ENCODE measurements around the gene IL25. TPM values are rescaled to one million over a fixed set of nuclear protein-coding genes. Genes with fewer than 3 reads are reported as not detected.

IL25 gene
- total and polyA plus RNA-seq, 2 experiments from 2014 or later, result not detected

DNA sequence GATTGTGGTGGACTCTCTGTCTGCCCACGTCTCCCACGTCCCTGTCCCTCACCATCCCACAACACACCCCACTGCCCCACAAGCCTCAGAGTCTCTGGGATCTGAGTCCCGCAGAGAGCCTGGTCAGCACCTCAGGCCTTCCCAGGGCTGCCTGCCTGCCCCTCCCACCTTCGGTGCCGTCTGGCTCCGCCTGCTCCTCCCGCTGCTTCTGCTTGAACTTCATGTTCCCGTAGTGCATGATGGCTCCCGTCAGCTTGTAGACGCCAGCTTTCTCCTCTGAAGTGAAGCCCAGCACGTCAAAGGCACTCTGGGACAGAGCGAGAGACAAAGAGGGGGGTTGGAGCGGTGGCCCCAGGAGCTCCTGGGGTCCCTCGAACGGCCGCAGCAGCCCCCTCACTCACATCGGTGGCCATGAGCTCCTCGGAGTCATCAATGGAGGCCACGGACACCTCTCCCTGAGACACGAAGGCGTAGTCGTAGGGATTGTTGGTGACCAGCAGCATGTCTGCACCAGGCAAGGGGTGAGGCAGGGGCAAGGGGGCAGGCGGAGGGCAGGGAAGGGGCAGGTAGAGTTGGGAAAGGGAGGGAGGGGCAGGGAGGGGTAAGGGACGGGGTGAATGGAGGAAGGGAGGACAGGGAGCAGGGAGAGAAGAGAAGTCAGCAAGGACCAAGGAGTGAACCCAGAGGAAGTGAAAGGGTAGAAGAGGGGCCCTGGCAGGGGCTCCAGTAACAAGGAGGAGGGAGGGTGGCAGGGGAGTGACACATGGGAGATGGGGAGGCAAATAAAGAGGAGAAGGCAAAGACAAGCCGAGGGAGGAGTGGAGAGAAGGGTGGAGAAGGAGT lies 29.9 kb downstream of the IL25 start:
- Histone ChIP-seq H3K4me1 (ENCODE audit: insufficient read depth) (no peaks in the 10 kb centered on the region), H3K9me3 (ENCODE audit: low read depth) (no peaks in the 10 kb centered on the region), H3K27me3 (replicated peaks; ENCODE audit: insufficient read depth) (peaks cover 13% of the 10 kb centered on the region), H3K4me2 (ENCODE audit: unreplicated experiment) (no peak overlapping the region), H3K36me3 (ENCODE audit: low read depth) (no peaks in the 10 kb centered on the region), H3F3A (ENCODE audit: insufficient read depth) (no peaks in the 10 kb centered on the region), H3K27ac (no peak overlapping the region), H2AFZ (no peak overlapping the region), H3K79me2 (ENCODE audit: insufficient read depth) (no peaks in the 10 kb centered on the region), H3K4me3 (no peak overlapping the region), H3K9ac (no peak overlapping the region), H4K20me1 (ENCODE audit: insufficient read depth) (no peaks in the 10 kb centered on the region), H3K9me2 (ENCODE audit: insufficient read depth) (no peaks in the 10 kb centered on the region)
- in situ Hi-C loops (cut with MboI), result no loop called here
- WGBS, 2 experiments (ENCODE audit: low coverage in 1 of 2, low lambda C conversion rate in 2 of 2, missing lambda C conversion rate in 2 of 2), result 18 to 27% methylated on average over 24 to 25 of the region's 25 CpGs
- peak; percentile 13 for DNase-seq
- TF ChIP-seq EZH2phosphoT487 (IDR thresholded peaks at IDR 0.05; ENCODE audit: insufficient read depth, low read depth) (no peak), EZH2 (IDR thresholded peaks at IDR 0.05; ENCODE audit: insufficient read depth, poor library complexity, severe bottlenecking) (no peak)

DNA sequence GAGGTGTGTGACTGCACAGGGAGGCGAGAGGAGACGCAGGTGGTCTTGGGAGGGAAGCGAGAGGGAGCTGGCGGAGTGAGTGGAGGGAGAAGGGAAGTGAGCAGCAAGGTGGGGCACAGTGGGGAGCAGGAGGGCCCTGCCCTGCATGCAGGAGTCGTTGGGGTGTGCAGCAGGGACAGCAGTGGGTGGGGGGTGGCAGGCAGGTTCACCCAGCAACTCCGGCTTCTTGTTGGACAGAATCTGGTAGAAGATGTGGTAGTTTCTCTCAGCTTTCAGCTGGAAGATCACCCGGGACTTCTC lies 30.5 kb downstream of the IL25 start:
- TF ChIP-seq EZH2 (IDR thresholded peaks at IDR 0.05; ENCODE audit: insufficient read depth, poor library complexity, severe bottlenecking) (no peak), EZH2phosphoT487 (IDR thresholded peaks at IDR 0.05; ENCODE audit: insufficient read depth, low read depth) (no peak)
- H3K4me1 ChIP-seq (ENCODE audit: insufficient read depth), result no peaks in the 10 kb centered on the region
- in situ Hi-C loops (cut with MboI), result no loop called here
- H3K9ac ChIP-seq, result no peak overlapping the region
- H3K4me3 ChIP-seq, result no peak overlapping the region
- no peak overlapping the region for H2AFZ ChIP-seq
- 46 to 47% methylated on average over 5 to 7 of the region's 7 CpGs for WGBS, 2 experiments (ENCODE audit: low coverage in 1 of 2, low lambda C conversion rate in 2 of 2, missing lambda C conversion rate in 2 of 2)
- DNase-seq, result no peak
- no peaks in the 10 kb centered on the region for H3K9me2 ChIP-seq (ENCODE audit: insufficient read depth)
- no peaks in the 10 kb centered on the region for H3K9me3 ChIP-seq (ENCODE audit: low read depth)
- H3K27ac ChIP-seq, result no peak overlapping the region
- H4K20me1 ChIP-seq (ENCODE audit: insufficient read depth), result no peaks in the 10 kb centered on the region
- no peak overlapping the region for H3K4me2 ChIP-seq (ENCODE audit: unreplicated experiment)
- no peaks in the 10 kb centered on the region for H3K79me2 ChIP-seq (ENCODE audit: insufficient read depth)
- H3K36me3 ChIP-seq (ENCODE audit: low read depth), result no peaks in the 10 kb centered on the region
- H3K27me3 ChIP-seq (replicated peaks; ENCODE audit: insufficient read depth), result peaks cover 13% of the 10 kb centered on the region
- no peaks in the 10 kb centered on the region for H3F3A ChIP-seq (ENCODE audit: insufficient read depth)

DNA sequence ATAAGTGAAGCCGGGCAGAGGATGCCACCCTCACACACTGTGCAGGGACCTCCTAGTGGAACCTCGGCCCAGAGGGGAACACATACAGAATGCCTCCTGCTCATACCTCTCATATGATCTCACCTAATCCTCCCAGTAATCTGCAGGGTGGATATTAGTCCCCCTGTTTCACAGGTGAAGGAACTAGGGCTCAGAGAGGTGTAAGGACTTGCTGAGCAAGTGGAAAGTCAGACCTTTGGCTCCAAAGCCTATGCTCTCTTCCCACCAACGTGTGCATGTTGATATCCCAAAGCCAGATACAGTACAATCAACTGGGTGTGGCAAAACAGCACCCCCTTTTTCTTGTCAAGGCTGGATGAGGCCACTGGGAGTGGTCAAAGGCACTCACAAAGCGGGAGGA lies 31.3 kb downstream of the IL25 start:
- H3F3A ChIP-seq (ENCODE audit: insufficient read depth), result no peaks in the 10 kb centered on the region
- H3K9me2 ChIP-seq (ENCODE audit: insufficient read depth), result no peaks in the 10 kb centered on the region
- H3K9me3 ChIP-seq (ENCODE audit: low read depth), result no peaks in the 10 kb centered on the region
- H3K4me3 ChIP-seq, result no peak overlapping the region
- H3K36me3 ChIP-seq (ENCODE audit: low read depth), result no peaks in the 10 kb centered on the region
- 38 to 42% methylated on average over 4 of the region's 4 CpGs for WGBS, 2 experiments (ENCODE audit: low coverage in 1 of 2, low lambda C conversion rate in 2 of 2, missing lambda C conversion rate in 2 of 2)
- no peak for TF ChIP-seq EZH2phosphoT487 (IDR thresholded peaks at IDR 0.05; ENCODE audit: insufficient read depth, low read depth)
- TF ChIP-seq EZH2 (IDR thresholded peaks at IDR 0.05; ENCODE audit: insufficient read depth, poor library complexity, severe bottlenecking), result no peak
- no peak overlapping the region for H3K27ac ChIP-seq
- no peaks in the 10 kb centered on the region for H3K79me2 ChIP-seq (ENCODE audit: insufficient read depth)
- no peak for DNase-seq
- H4K20me1 ChIP-seq (ENCODE audit: insufficient read depth), result no peaks in the 10 kb centered on the region
- H3K4me2 ChIP-seq (ENCODE audit: unreplicated experiment), result no peak overlapping the region
- no peak overlapping the region for H3K9ac ChIP-seq
- in situ Hi-C loops (cut with MboI), result no loop called here
- no peak overlapping the region for H2AFZ ChIP-seq
- H3K4me1 ChIP-seq (ENCODE audit: insufficient read depth), result no peaks in the 10 kb centered on the region
- peaks cover 18% of the 10 kb centered on the region for H3K27me3 ChIP-seq (replicated peaks; ENCODE audit: insufficient read depth)

DNA sequence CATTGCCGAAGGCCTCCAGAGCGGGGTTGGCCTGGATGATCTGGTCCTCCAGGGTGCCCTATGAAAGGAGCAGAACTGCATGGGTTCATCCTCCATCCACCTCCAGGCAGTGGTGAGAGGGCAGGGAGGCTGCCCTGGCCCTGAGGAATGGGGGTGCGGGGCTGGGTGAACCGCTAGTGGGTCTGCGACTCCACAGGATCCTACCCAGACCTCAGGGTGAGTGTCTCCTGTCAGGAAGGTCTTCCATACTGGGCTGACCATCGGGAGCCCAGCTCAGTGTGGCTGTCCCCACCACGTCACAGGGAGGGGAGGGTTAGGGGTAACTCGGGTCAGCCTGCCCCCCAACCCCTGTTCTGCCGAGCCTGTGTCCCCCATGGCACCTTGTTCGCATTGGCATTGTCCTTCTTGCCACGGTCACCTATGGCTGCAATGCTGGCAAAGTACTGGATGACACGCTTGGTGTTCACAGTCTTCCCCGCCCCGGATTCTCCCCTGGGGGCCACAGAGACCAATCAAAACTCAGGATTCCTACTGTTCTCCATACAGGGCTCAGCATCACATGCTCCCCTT lies 31.8 kb downstream of the IL25 start:
- no peaks in the 10 kb centered on the region for H3K9me2 ChIP-seq (ENCODE audit: insufficient read depth)
- peaks cover 18% of the 10 kb centered on the region for H3K27me3 ChIP-seq (replicated peaks; ENCODE audit: insufficient read depth)
- no peaks in the 10 kb centered on the region for H4K20me1 ChIP-seq (ENCODE audit: insufficient read depth)
- no peaks in the 10 kb centered on the region for H3K4me1 ChIP-seq (ENCODE audit: insufficient read depth)
- no peak overlapping the region for H2AFZ ChIP-seq
- no peaks in the 10 kb centered on the region for H3K9me3 ChIP-seq (ENCODE audit: low read depth)
- H3F3A ChIP-seq (ENCODE audit: insufficient read depth), result no peaks in the 10 kb centered on the region
- in situ Hi-C loops (cut with MboI), result no loop called here
- no peaks in the 10 kb centered on the region for H3K79me2 ChIP-seq (ENCODE audit: insufficient read depth)
- no peaks in the 10 kb centered on the region for H3K36me3 ChIP-seq (ENCODE audit: low read depth)
- no peak overlapping the region for H3K4me2 ChIP-seq (ENCODE audit: unreplicated experiment)
- H3K27ac ChIP-seq, result no peak overlapping the region
- H3K9ac ChIP-seq, result no peak overlapping the region
- WGBS, 2 experiments (ENCODE audit: low coverage in 1 of 2, low lambda C conversion rate in 2 of 2, missing lambda C conversion rate in 2 of 2), result 60 to 63% methylated on average over 14 of the region's 14 CpGs
- no peak overlapping the region for H3K4me3 ChIP-seq
- no peak for DNase-seq
- TF ChIP-seq EZH2 (IDR thresholded peaks at IDR 0.05; ENCODE audit: insufficient read depth, poor library complexity, severe bottlenecking) (no peak), EZH2phosphoT487 (IDR thresholded peaks at IDR 0.05; ENCODE audit: insufficient read depth, low read depth) (no peak)
